Mesenchymal stem cell (in vitro differentiated cells and primary cell): Measurements from ENCODE around the gene SNCAIP.

Experiments used
- DNase-seq: peaks from one replicate; pipeline ENCODE4 v3.0.0-alpha.2; 2013
- H2AFZ ChIP-seq: one replicate; pipeline ENCODE4 v1.6.1; 2013; ENCODE audit warnings: low read depth, mild to moderate bottlenecking, control low read depth, inconsistent platforms, low read length, moderate library complexity
- H2AK5ac ChIP-seq: 2 replicates; pipeline ENCODE4 v1.6.1; 2013; ENCODE audit warnings: low read length, moderate library complexity, mild to moderate bottlenecking, inconsistent platforms; ENCODE audit not compliant: severe bottlenecking
- H2BK120ac ChIP-seq: one replicate; pipeline ENCODE4 v1.6.1; 2013; ENCODE audit warnings: low read depth, mild to moderate bottlenecking, inconsistent platforms, low read length, moderate library complexity
- H2BK12ac ChIP-seq, 2 experiments: one replicate each; pipeline ENCODE4 v1.6.1; 2013; ENCODE audit warnings: inconsistent platforms in 2 of 2, low read length in 2 of 2, mild to moderate bottlenecking in 2 of 2, moderate library complexity in 2 of 2, control low read depth in 1 of 2
- H2BK15ac ChIP-seq: one replicate; pipeline ENCODE4 v1.6.1; 2013; ENCODE audit warnings: mild to moderate bottlenecking, low read depth, inconsistent platforms; ENCODE audit not compliant: poor library complexity, severe bottlenecking
- H2BK5ac ChIP-seq: 2 replicates; pipeline ENCODE4 v1.6.1; 2013; ENCODE audit warnings: low read depth, mild to moderate bottlenecking, low read length, control low read depth, inconsistent platforms; ENCODE audit not compliant: poor library complexity, severe bottlenecking
- H3K14ac ChIP-seq, 2 experiments: one replicate each; pipeline ENCODE4 v1.6.1; 2013; ENCODE audit warnings: inconsistent platforms in 2 of 2, low read length in 2 of 2, control low read depth in 1 of 2, mild to moderate bottlenecking in 1 of 2, moderate library complexity in 1 of 2
- H3K18ac ChIP-seq, 2 experiments: one replicate each; pipeline ENCODE4 v1.6.1; 2013; ENCODE audit warnings: inconsistent platforms in 2 of 2, low read length in 2 of 2, control low read depth in 1 of 2, low read depth in 1 of 2, mild to moderate bottlenecking in 1 of 2
- H3K23ac ChIP-seq, 2 experiments: one replicate each; pipeline ENCODE4 v1.6.1; 2013; ENCODE audit warnings: inconsistent platforms in 2 of 2, low read length in 2 of 2, mild to moderate bottlenecking in 2 of 2, moderate library complexity in 2 of 2, control low read depth in 1 of 2
- H3K27ac ChIP-seq: 2 replicates; pipeline ENCODE4 v1.5.1; 2013; ENCODE audit warnings: mild to moderate bottlenecking, moderate library complexity, low read length, control low read depth, inconsistent platforms; ENCODE audit not compliant: poor library complexity, severe bottlenecking
- H3K27me3 ChIP-seq, 2 experiments: 2 replicates each; pipeline versions ENCODE4 v1.6.1 to v1.7.0; 2013; ENCODE audit warnings: low read length in 2 of 2, mild to moderate bottlenecking in 2 of 2, moderate library complexity in 2 of 2, control low read depth in 1 of 2, inconsistent platforms in 1 of 2; ENCODE audit not compliant: control insufficient read depth in 1 of 2, insufficient read depth in 1 of 2
- H3K36me3 ChIP-seq, 2 experiments: 2 replicates each; pipeline versions ENCODE4 v1.6.1 to v1.7.0; 2013; ENCODE audit warnings: low read length in 2 of 2, control low read depth in 1 of 2, inconsistent platforms in 1 of 2, low read depth in 1 of 2, mild to moderate bottlenecking in 1 of 2; ENCODE audit not compliant: insufficient read depth in 2 of 2, control insufficient read depth in 1 of 2
- H3K4ac ChIP-seq, 2 experiments: one replicate each; pipeline ENCODE4 v1.6.1; 2013; ENCODE audit warnings: inconsistent platforms in 2 of 2, low read length in 2 of 2, mild to moderate bottlenecking in 2 of 2, moderate library complexity in 2 of 2, control low read depth in 1 of 2, low read depth in 1 of 2
- H3K4me1 ChIP-seq: 2 replicates; pipeline ENCODE4 v1.6.1; 2013; ENCODE audit warnings: low read depth, low read length, control low read depth; ENCODE audit not compliant: control insufficient read depth, insufficient read depth
- H3K4me2 ChIP-seq: 2 replicates; pipeline ENCODE4 v1.6.1; 2013; ENCODE audit warnings: low read length, mild to moderate bottlenecking, inconsistent platforms; ENCODE audit not compliant: poor library complexity, severe bottlenecking
- H3K4me3 ChIP-seq, 2 experiments: 2 replicates each; pipeline versions ENCODE4 v1.5.1 to v1.7.0; 2013; ENCODE audit warnings: low read length in 2 of 2, mild to moderate bottlenecking in 2 of 2, control low read depth in 1 of 2, low read depth in 1 of 2; ENCODE audit not compliant: insufficient read depth in 1 of 2
- H3K79me1 ChIP-seq: replicated peaks from 2 replicates; pipeline ENCODE4 v1.6.1; 2013; ENCODE audit warnings: mild to moderate bottlenecking, control low read depth, low read length, inconsistent platforms; ENCODE audit not compliant: poor library complexity, severe bottlenecking
- H3K9ac ChIP-seq: 2 replicates; pipeline ENCODE4 v1.7.0; 2013; ENCODE audit warnings: mild to moderate bottlenecking, low read length, moderate library complexity
- H3K9me3 ChIP-seq: 2 replicates; pipeline ENCODE4 v1.7.0; 2013; ENCODE audit warnings: mild to moderate bottlenecking, low read length; ENCODE audit not compliant: control insufficient read depth
- H4K8ac ChIP-seq: one replicate; pipeline ENCODE4 v1.6.1; 2013; ENCODE audit warnings: inconsistent platforms, mild to moderate bottlenecking, low read length, moderate library complexity
- H4K91ac ChIP-seq: one replicate; pipeline ENCODE4 v1.6.1; 2013; ENCODE audit warnings: mild to moderate bottlenecking, low read length, inconsistent platforms
- WGBS: methylation state at CpG from one replicate; pipeline ENCODE4 v1.1.7; 2013; ENCODE audit warnings: mixed read lengths; 5-methylcytosine and 5-hydroxymethylcytosine counted together

The SNCAIP gene

DNA sequence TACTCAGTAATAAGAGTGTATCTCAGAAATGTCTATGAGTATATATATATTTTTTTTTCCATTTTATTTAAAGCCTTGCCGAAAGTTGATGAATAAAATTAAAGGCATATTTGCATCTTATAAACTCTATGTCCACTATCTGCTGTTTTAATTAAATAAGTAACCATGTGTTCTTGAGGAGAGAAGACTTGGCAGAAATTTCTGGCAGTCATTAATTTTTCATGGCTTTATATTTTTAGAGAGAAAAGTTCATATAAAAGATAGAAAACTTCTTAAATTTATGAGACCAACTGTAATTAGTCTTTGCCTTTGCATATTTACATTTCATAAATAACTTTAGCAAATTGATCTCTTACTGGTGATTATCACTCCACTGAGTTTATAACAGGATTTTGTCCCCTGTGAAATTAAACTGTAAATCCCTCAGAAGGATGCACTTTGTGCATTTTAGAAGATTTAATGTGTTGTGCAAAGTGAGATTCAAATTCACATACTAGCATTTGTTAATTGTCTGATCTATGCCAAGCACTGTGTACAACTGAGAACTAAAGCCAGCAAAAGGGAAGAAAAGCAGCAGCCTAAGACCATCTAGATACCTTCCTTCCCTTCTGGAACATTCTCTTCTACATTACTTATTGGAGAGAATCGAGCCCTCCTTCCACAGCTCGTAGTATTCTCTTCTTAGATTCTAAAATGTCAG is 108.7 kb downstream of the SNCAIP start:
- Histone ChIP-seq H3K79me1 (no peaks in the 10 kb centered on the region), H3K27me3 (peaks cover 0 to 11% of the 10 kb centered on the region in 2 experiments), H3K4ac (no peak overlapping the region), H2AFZ (no peak overlapping the region), H3K9ac (no peak overlapping the region), H3K18ac (no peak overlapping the region), H2AK5ac (no peak overlapping the region), H3K36me3 (no peaks in the 10 kb centered on the region), H3K4me1 (no peaks in the 10 kb centered on the region), H3K27ac (no peak overlapping the region), H3K14ac (no peak overlapping the region), H3K23ac (no peak overlapping the region), H4K91ac (no peak overlapping the region), H3K4me2 (no peak overlapping the region), H2BK12ac (no peak overlapping the region), H2BK120ac (no peak overlapping the region), H4K8ac (no peak overlapping the region), H3K9me3 (no peaks in the 10 kb centered on the region), H2BK5ac (no peak overlapping the region), H3K4me3 (no peak overlapping the region), H2BK15ac (no peak overlapping the region)
- 76% methylated on average over 2 of the region's 3 CpGs for WGBS
- DNase-seq: no peak

GRCh38 chr5:122421374-122422079 is 109.5 kb downstream of the SNCAIP start:
- no peak overlapping the region for H4K8ac ChIP-seq
- H3K14ac ChIP-seq: no peak overlapping the region
- H3K36me3 ChIP-seq: no peaks in the 10 kb centered on the region
- H3K23ac ChIP-seq: no peak overlapping the region
- H3K4me3 ChIP-seq: no peak overlapping the region
- H3K9ac ChIP-seq: no peak overlapping the region
- no peaks in the 10 kb centered on the region for H3K4me1 ChIP-seq
- H2BK15ac ChIP-seq: no peak overlapping the region
- H3K9me3 ChIP-seq: no peaks in the 10 kb centered on the region
- WGBS: 85% methylated on average over 2 of the region's 2 CpGs
- H3K4me2 ChIP-seq: no peak overlapping the region
- H2BK120ac ChIP-seq: no peak overlapping the region
- no peak overlapping the region for H2AK5ac ChIP-seq
- no peaks in the 10 kb centered on the region for H3K79me1 ChIP-seq
- no peak overlapping the region for H2BK5ac ChIP-seq
- H4K91ac ChIP-seq: no peak overlapping the region
- DNase-seq: no peak
- H3K27me3 ChIP-seq: peaks cover 0 to 8% of the 10 kb centered on the region in 2 experiments
- no peak overlapping the region for H3K27ac ChIP-seq
- no peak overlapping the region for H2AFZ ChIP-seq
- no peak overlapping the region for H3K4ac ChIP-seq
- no peak overlapping the region for H2BK12ac ChIP-seq
- no peak overlapping the region for H3K18ac ChIP-seq

GRCh38 chr5:122423221-122423620 is 111.2 kb downstream of the SNCAIP start:
- Histone ChIP-seq H3K4me2 (no peak overlapping the region), H2BK12ac (no peak overlapping the region), H2BK15ac (no peak overlapping the region), H3K4me3 (no peak overlapping the region), H2BK120ac (no peak overlapping the region), H3K27me3 (no peaks in the 10 kb centered on the region), H3K4me1 (no peaks in the 10 kb centered on the region), H3K18ac (no peak overlapping the region), H2AFZ (no peak overlapping the region), H2BK5ac (no peak overlapping the region), H3K9me3 (no peaks in the 10 kb centered on the region), H3K79me1 (no peaks in the 10 kb centered on the region), H3K9ac (no peak overlapping the region), H2AK5ac (no peak overlapping the region), H4K91ac (no peak overlapping the region), H4K8ac (no peak overlapping the region), H3K23ac (no peak overlapping the region), H3K27ac (no peak overlapping the region), H3K4ac (no peak overlapping the region), H3K14ac (no peak overlapping the region), H3K36me3 (no peaks in the 10 kb centered on the region)
- DNase-seq: no peak
- WGBS: 78% methylated on average over 4 of the region's 4 CpGs

DNA sequence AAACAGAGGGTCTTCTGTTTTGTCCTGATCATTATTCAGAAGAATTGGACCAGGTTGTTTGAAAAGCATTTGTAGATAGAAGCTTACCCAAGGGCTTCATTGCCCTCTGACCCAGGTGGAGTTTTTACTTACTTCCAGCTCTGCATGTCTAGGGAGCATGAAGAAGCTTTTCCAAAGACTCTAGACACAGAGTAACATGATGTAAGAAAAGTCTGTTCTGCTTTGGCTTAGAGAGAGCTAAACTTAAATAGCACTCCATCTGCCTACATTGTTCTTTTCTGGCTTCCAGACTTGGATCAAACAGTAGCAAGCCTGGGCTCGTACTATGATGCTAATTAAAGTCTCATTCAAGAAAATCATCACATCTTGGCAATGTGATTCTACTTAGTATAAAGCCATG is 112.1 kb downstream of the SNCAIP start:
- Histone ChIP-seq H3K9me3 (no peaks in the 10 kb centered on the region), H4K8ac (no peak overlapping the region), H2BK12ac (no peak overlapping the region), H3K18ac (no peak overlapping the region), H3K14ac (no peak overlapping the region), H3K79me1 (no peaks in the 10 kb centered on the region), H3K27ac (no peak overlapping the region), H2BK15ac (no peak overlapping the region), H3K4me1 (no peaks in the 10 kb centered on the region), H3K36me3 (no peaks in the 10 kb centered on the region), H3K4me2 (no peak overlapping the region), H2AFZ (no peak overlapping the region), H3K4me3 (no peak overlapping the region), H3K27me3 (no peaks in the 10 kb centered on the region), H2BK5ac (no peak overlapping the region), H2AK5ac (no peak overlapping the region), H3K9ac (no peak overlapping the region), H3K4ac (no peak overlapping the region), H2BK120ac (no peak overlapping the region), H4K91ac (no peak overlapping the region), H3K23ac (no peak overlapping the region)
- 100% methylated on average over 1 of the region's 1 CpG for WGBS
- no peak for DNase-seq
